Transverse colon (tissue), 3 donors: ENCODE results near the gene ACACA.

ENCODE experiments used
- CTCF ChIP-seq, 5 experiments: fragments of 200-600 bp in 3 of 5; fragments of 450-650 bp in 2 of 5; sonication (generic) in 3 of 5; IDR thresholded peaks; 1 replicate in 2 of 5; 2 replicates in 3 of 5; pipeline ENCODE4 v1.5.1; 2016 to 2017; ENCODE audit warnings: antibody characterized with exemption in 5 of 5, inconsistent platforms in 3 of 5, mild to moderate bottlenecking in 2 of 5, moderate library complexity in 1 of 5
- EP300 ChIP-seq: sonication (generic); formaldehyde crosslinking; IDR thresholded peaks from one replicate; pipeline ENCODE4 v1.6.1; 2017; ENCODE audit warnings: antibody characterized with exemption, low read depth
- POLR2A ChIP-seq: fragments of 450-650 bp; IDR thresholded peaks from one replicate; pipeline ENCODE4 v1.6.1; 2016; ENCODE audit warnings: antibody characterized with exemption, mild to moderate bottlenecking, moderate library complexity

GRCh38 chr17:37293770-37294169, 112.9 kb downstream of the ACACA start:
- TF ChIP-seq CTCF (IDR thresholded peaks at IDR 0.05) (no peak), POLR2A (no peak), EP300 (no peak)
